VCaP (cell line): ENCODE data around the gene IST1.

Source experiments
- H3K27ac ChIP-seq: fragments of 450-650 bp; 2 replicates; pipeline ENCODE4 v1.5.1; 2017
- TF ChIP-seq, protein P1 (sequence below): fragments of 450-650 bp; conservative IDR thresholded peaks from 2 replicates; pipeline ENCODE4 v1.5.1; 2017; ENCODE audit warnings: mild to moderate bottlenecking, moderate library complexity

The IST1 gene

DNA sequence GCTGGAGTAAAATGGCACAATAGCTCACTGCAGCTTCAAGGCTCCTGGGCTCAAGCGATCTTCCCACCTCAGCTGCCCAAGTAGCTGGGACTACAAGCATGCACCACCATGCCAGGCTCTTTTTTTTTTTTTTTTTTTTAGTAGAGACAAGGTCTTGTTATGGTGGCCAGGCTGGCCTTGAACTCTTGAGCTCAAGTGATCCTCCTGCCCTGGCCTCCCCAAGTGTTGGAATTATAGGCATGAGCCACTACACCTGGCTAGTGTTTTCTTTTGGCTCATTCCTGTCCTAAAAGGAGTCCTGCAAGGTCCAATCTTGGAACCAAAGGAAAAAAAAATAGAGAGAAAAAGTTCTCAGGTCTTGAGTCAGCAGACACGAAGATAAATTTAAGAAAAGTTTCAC is 74.0 kb downstream of the IST1 start:
- TF ChIP-seq, protein P1, sequence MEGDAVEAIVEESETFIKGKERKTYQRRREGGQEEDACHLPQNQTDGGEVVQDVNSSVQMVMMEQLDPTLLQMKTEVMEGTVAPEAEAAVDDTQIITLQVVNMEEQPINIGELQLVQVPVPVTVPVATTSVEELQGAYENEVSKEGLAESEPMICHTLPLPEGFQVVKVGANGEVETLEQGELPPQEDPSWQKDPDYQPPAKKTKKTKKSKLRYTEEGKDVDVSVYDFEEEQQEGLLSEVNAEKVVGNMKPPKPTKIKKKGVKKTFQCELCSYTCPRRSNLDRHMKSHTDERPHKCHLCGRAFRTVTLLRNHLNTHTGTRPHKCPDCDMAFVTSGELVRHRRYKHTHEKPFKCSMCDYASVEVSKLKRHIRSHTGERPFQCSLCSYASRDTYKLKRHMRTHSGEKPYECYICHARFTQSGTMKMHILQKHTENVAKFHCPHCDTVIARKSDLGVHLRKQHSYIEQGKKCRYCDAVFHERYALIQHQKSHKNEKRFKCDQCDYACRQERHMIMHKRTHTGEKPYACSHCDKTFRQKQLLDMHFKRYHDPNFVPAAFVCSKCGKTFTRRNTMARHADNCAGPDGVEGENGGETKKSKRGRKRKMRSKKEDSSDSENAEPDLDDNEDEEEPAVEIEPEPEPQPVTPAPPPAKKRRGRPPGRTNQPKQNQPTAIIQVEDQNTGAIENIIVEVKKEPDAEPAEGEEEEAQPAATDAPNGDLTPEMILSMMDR: no peak
- H3K27ac ChIP-seq: no peak overlapping the region

DNA sequence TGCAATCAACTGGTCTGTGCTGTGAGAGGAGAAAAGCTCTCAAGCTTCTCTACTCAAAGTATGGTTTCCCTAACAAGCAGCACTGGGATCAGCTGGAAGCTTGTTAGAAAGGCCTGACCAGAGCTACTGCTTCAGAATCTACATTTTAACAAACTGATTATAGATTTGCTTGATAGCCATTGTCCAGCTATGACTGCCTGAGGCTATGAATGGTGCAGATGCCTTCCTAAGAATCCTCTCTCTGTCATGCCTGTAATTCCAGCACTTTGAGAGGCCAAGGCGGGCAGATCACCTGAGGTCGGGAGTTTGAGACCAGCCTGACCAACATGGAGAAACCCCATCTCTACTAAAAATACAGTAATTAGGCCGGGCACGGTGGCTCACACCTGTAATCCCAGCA is 76.2 kb downstream of the IST1 start:
- TF ChIP-seq, protein P1: no peak
- H3K27ac ChIP-seq: no peak overlapping the region

DNA sequence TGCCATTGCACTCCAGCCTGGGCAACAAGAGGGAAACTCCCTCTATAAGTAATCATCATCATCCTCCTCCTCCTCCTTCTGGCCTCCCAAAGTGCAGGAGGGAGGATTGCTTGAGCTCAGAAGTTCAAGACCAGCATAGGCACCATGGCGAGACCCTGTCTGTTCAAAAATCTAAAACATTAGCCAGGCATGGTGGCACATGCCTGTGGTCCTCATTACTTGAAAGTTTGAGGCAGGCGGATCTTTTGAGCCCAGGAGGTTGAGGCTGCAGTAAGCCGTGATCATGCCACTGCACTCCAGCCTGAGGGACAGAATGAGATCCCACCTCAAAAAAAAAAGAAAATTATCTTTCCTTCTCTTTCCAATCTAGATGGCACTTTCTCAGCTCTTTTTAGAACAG is 77.0 kb downstream of the IST1 start:
- H3K27ac ChIP-seq: no peak overlapping the region
- TF ChIP-seq, protein P1: no peak

DNA sequence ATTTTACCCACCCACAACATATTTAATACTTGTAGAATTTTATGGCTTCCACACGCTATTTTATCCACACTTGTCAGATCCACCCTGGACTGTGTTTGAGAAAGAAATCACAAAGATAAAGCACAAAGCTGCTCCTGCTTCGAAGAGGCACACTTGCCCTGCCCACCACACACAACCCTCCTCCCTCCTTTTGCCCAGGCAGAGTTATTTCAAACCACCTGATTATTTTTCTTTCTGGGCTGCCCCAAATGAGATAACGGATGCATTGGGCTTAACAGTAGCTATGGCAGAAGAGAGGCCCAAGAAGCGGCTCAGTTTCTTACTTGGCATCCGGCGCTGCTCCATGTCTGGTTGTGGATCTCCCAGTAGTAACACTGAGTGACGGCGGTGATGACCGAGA is 77.7 kb downstream of the IST1 start:
- no peak overlapping the region for H3K27ac ChIP-seq
- TF ChIP-seq, protein P1: no peak

DNA sequence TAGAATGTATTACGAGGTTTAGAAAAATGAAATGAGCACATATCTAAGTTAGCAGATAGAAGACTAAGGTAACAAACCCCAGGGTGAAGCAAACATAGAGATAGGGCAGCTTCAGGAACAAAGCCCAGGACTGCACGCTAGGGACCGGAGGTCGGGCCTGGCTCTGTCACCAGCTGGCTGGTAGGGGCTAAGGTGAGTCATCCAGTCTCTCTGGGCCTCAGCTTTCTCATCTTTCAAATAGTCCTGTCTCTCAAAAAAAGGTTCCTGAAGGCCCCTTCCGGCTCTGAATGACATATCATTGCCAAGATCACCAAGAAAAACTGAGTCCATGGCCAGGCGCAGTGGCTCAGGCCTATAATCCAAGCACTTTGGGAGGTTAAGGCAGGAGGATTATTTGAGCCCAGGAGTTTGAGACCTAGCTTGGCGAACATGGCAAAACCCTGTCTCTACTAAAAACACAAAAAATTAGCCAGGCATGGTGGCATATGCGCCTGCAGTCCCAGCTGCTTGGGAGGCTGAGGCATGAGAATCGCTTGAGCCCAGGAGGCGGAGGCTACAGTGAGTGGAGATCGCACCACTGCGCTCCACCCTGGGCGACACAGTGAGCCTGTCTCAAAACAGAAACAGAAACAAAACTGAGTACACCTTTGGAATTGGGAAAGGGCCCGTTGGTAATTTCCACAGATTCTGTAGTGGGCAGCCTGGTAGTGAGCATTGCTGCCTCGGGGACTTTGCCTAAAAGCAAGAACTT is 78.9 kb downstream of the IST1 start:
- TF ChIP-seq, protein P1: no peak
- no peak overlapping the region for H3K27ac ChIP-seq
